NCI-H146 (cell line): ENCODE data around the gene ZMAT3.

ENCODE experiments used
- DNase-seq: peaks from one replicate; lab custom pipeline; 2025; lab: John Stamatoyannopoulos, UW

Gene ZMAT3

DNA sequence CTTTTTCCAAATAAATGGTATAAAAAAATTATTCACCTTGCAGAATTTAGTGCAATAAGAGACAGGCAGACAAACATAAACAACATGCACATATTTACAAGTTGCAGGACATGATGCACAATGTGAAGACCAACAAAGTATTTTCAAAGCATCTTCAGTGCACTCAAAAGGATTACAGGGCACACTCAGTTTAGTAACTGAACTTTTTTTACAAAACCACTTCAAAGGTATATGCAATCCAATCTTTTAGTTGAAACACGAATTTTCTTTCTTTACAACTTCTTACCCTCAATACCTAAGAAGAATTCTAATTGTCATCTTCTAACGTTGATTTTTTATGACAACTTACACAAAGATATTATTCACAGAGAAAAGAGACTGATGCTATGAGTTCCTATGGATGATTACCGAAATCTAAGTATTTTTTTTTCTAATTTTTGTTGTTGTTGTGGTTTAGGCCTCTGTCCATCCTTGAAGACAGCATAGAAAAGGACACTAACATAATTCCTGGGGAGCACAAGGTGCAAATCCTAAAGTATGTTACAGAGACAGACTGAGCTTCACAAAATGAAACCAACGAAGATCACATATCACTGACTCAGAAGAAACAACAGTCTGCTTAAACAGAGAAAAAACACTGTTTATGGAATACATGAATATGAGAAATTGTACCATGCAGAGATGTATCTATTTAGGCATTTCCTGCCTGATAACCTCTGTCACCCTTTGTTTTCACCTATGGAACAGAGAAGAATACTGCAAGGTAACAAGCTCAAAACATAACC is 50.3 kb downstream of the ZMAT3 start:
- peak; percentile 32 for DNase-seq

DNA sequence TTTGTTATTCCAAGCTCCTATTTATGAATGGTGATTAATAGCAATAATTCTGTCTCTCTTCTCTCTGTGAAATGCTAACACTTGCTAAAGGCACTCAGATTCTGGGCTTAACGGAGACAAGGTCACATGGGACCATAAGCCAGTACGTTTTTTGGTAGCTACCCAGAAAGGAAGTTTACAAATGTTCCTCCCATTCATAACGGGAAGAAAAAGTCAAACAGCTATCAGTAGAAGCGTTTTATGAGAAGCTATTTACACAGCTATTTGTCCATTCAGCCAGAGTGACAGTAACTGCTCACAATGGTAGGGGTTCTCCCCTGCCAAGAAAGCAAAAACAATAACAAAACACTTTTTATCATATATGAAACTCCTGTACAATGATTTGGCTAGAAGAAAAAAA is 51.5 kb downstream of the ZMAT3 start:
- peak; percentile 31 for DNase-seq

DNA sequence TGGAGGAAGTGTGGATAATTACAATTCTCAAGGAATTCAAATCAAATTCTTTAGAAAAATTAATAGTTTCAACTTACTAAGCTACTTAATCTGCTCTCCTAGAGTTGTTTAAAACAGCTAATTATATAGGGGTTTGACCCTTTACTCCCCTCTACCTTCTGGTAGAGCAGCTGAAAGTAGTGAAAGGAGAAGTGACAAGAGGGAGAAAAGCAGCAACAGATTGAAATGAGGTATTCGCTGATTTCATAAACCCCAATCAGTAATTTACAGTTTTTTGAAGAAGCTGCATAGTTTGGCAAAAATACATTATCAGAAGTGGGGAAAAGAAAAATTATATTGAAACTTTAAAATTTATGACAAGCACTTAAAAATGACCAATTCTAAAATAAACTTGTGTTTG is 52.8 kb downstream of the ZMAT3 start:
- DNase-seq, result no peak

DNA sequence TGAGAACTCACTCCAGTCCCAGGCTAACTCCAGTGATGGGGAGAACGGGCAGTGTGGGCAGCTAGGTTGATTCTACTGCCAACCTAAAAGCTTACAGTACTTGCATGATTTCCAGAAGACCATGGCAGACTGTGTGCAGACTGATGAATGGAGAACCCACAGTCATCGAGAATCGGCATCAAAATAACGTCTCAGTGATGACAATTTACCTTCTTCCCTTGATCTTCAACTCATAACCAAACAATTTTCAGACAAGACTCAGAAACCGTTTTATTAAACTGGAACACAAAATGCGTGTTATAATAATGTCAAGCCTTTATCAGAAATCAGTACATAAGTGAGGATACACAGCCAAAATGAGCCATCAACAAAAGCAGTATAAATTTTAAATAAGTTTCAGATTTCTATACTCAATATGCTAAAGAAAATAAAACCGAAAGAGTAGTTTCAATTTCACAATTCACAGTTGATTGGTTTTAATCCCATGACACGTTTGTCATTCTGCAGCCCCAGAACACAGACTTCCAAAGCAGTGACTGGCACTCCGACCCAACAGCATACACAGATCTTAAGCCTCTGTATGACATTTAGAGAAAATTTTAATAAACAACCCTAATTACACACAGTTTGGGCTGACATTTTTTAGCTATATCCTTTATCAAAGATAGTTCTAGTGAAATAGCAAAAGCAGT is 54.5 kb downstream of the ZMAT3 start:
- no peak for DNase-seq

DNA sequence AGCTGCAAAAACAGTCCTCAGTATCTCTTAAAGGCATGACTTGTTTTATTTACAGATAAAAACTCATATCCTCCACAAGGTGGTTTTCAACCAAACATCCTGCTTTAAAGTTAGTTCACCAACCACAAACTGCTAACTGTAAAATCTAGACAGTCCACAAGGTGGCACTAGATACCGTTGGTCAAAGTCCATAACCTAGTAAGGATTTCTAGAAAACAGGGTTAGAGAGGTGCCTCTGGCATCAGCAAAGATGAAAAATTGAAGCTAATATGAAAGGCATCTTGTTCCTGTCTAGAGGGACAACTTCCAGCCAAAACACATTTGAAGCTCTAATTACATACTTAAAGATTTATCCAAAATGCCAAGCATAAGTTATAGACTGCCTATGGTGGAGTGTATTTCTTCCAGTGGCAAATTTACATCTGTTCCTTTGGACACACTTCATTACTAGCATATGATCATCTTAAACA is 56.0 kb downstream of the ZMAT3 start:
- peak; percentile 71 for DNase-seq

DNA sequence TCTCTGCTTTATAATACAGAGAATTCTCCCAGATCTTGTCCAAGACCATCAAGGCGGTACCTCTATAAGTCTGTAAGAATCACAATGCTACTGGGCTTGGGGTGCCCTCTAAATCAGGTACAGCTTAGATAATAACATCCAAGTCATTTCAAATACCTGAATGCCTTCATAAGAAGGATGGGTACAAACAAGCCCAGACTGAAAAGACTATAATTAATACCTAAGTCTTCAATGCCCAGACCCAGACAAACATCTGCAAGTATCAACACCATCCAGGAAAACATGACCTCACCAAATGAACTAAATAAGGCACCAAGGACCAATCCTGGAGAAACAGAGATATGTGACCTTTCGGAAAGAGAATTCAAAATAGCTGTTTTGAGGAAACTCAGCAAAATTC is 65.9 kb downstream of the ZMAT3 start:
- DNase-seq, result no peak

DNA sequence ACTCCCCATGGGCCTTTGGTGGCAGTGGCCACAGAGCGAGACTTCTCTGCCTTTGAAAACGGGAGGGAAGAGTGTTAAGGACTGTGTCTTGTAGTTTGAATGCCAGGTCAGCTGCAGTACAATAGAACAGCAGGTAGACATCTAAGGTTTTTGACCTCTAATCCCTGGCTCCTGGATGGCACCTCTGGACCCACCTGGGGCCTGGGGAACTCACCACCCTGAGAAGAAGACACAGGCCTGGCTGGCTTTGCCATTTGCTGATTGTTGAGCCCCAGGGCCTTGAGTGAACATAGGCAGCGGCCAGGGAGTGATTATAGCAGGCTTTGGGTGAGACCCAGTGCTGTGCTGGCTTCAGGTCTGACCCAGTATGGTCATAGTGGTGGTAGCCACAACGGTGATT is 66.4 kb downstream of the ZMAT3 start:
- DNase-seq, result no peak

DNA sequence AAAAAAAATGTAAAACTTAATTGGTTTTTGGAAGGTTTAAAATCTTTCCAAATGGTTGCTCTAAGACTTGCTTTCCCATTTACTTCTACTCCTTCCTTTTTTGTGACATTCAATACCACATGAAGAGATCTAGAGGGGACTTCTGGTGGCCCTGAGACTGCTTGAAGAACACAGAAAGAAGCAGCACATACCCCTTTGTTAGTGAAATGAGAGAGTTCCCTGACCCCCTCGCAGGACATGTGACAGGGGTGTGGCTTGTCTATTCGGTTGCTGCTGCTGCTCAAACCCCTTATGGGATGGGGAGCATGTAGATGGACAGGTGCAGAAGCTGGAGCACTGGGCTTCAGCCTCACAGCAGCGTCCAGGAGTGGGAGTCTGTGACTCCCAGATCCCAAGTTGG is 71.0 kb downstream of the ZMAT3 start:
- no peak for DNase-seq

DNA sequence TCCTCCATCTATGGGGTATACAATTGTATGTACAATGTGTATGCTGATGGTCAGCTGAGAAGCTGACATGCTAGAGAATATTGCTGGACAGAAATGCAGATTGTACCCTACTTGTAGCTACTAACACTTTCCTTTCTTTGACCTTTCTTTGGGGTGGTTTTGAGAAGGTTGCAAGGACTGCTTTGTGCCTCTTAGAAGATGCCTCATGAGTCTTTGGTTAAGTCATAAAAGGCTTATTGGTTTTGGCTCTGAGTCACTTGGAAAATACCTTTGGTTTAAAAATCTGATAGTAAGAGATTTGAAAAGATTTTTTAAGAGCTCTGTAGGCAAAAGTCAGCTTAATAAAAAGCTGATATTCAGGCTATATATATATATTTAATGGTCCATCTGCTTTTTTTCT is 71.5 kb downstream of the ZMAT3 start:
- no peak for DNase-seq

DNA sequence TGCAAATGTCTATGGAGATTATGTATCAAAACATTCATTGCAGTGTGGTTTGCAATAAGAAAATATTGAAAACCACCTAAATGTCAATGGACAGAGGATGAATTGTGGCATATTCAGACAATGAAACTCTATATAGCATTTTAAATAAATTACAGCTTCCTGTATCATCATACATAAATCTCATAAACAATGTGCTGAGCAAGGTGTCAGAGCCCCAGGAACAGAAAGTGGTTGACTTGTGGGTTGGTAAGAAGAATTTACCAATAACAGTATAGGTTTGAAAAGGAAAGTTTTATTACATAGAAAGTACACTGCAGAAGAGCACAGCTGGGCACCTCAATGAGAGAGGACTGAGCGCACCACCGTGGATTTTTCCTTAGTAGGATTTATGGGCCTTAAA is 75.2 kb downstream of the ZMAT3 start:
- no peak for DNase-seq

DNA sequence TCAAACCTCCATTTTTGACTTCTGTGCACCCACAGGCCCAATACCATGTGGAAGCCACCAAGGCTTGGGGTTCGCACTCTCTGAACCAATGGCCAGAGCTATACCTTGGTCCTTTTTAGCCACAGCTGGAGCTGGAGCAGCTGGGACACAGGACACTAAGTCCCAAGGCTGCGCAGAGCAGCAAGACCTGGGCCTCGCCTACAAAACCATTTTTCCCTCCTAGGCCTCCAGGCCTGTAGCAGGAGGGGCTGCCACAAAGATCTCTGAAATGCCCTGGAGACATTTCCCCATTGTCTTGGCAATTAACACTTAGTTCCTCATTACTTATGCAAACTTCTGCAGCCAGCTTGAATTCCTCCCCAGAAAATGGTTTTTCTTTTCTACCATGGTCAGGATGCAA is 81.3 kb downstream of the ZMAT3 start:
- DNase-seq, result no peak

DNA sequence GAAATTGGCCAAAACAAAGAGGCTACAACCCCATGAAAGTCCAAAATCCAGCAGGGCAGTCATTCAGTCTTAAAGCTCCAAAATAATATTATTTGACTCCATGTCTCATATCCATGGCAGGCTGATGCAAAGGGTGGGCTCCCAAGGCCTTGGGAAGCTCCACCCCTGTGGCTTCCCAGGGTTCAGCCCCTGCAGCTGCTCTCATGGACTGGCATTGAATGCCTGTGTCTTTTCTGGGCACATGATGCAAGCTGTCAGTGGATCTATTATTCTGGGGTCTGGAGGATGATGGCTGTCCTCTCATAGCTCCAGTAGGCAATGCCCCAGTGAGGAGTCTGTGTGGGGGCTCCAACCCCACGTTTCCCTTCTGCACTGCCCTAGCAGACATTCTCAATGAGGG is 81.8 kb downstream of the ZMAT3 start:
- no peak for DNase-seq

DNA sequence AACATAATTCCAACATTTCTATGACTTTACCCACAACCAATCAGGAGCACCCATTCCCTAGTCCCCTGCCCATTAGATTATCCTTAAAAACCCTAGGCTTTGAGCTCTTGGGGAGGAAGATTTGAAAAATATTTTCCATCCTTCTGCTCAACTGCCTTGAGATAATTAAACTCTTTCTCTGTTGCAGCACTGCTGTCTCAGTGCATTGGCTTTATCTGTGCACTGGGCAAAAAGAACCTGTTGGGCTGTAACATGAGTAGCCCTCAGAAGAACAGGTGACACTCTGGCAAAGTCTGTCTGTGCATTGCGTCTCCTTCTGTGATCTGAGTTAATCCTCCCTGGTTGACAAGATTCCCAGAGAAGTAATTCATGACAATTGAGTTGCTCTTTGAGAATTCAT is 83.9 kb downstream of the ZMAT3 start:
- DNase-seq, result no peak

DNA sequence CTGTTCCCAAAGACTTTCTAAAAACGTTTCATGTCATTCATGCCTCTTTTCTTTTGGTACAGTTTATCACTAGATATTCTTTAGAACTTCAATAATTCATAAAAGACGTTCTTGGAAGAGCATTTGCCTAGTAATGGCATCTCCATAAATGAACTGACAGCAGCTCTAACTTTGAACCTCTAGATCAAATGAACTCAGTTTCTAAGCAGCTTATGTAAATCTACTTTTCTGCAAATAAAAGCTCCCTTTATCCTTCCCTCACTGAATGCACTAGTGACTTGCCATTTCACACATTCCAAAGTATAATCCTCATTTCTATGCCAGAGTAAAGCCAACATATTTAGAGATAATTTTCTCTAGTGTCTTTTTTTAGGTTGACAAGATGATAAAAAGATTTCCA is 85.2 kb downstream of the ZMAT3 start:
- no peak for DNase-seq

DNA sequence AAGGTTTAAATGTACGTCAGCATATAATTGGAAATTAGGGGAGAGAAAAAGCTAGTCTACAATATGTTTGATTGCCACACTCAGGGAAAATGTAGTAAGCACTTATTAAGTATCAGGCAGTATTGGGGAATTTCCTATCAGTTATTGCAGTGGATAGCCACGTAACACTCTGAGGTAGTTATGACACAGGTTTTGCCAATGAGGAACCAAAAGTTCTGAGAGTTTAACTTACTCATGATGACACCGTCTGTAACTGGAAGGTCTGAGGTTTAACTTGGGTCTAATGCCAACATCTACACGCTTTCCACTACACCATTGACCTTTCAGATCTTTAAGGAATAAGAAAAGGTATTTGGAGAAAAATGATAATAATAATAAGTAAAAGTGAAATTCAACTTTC is 89.5 kb downstream of the ZMAT3 start:
- DNase-seq, result no peak

DNA sequence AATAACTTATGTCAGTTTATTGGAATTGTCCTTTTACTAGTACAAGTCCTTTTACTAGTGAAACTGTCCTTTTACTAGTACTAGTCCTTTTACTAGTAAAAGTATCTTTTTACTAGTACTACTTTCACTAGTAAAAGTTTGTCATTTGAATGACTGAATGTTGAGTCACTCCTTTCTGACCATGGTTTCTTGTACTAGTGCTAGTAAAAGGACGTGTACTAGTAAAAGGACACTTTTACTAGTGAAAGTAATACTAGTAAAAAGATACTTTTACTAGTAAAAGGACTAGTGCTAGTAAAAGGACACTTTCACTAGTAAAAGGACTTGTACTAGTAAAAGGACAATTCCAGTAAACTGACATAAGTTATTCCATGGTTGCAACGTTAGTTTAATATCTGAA is 96.3 kb downstream of the ZMAT3 start:
- no peak for DNase-seq

DNA sequence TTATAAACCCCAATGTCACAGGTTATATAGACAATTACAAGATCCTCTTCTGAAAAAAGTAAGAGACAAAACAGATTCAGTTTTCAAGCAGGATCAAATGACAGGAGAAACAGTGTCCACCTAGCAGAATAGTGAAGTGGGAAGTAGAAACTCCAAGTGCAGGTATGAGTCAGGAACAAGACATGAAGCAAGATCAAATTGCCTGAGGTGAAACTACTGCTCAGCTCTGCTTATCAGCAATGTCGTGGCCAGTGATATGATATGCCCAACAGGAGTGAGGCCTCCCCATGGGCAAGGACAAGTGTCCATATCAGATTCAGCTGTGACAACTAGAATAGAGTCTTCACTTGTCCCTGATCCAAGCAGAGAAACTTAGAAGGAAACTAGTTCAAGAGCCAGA is 100.0 kb downstream of the ZMAT3 start:
- DNase-seq, result no peak

DNA sequence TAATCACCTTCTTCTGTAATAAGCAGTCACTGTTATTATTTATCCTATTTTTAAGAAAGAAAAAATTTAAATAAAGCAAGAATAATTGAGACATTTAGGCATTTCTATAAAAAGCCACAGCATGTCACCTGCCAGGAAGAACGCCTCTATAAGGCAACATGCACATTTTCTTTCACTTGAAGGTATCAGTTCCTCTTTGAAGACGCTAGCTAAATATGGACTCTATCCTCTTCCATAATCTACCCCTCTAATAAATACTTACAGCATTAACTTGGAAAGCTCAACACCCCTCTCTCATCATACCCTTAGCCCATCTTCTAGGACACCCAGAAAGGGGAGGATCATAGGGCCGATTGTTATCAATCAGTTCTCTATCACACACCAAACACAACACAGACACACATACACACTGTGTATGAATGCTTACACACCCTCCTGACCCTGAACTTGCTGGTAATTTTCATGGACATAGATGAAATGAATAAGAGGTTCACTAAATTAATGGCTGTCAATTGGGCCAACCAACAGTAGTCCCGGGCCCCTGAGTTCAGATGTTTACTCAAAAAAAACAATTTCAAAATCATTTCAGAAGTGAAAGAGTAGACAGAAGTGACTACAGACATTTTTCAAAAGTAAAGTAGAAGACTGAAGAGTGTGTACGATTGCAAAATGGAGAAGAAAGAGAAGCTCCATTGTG is 102.5 kb downstream of the ZMAT3 start:
- no peak for DNase-seq
